ENCODE measurements around the gene ATP2A3. TPM values are rescaled to one million over a fixed set of nuclear protein-coding genes. Genes with fewer than 3 reads are reported as not detected.
A peak's percentile ranks its signal among the peaks of the same experiment; 100 is the strongest.

ATP2A3 gene
- total RNA-seq, 1 experiment from 2014 or later = 13.3 TPM

- Histone ChIP-seq H3K18ac (ENCODE audit: insufficient read length, low read depth, low read length) (no peak overlapping the region), H3K4me1 (ENCODE audit: insufficient read depth, low read length) (no peaks in the 10 kb centered on the region), H2BK120ac (ENCODE audit: low read depth, low read length, poor library complexity, severe bottlenecking) (no peak overlapping the region), H3K27ac (ENCODE audit: insufficient read length, low read depth, low read length) (no peak overlapping the region), H3K9me3 (ENCODE audit: control insufficient read depth, low read depth, low read length) (no peaks in the 10 kb centered on the region), H2AK5ac (ENCODE audit: insufficient read length, low read length) (no peak overlapping the region), H3T11ph (ENCODE audit: low read length) (no peak overlapping the region), H4K8ac (replicated peaks; ENCODE audit: insufficient read length, low read depth, low read length) (no peak overlapping the region), H2BK5ac (ENCODE audit: insufficient read length, low read length) (no peak overlapping the region), H3K23ac (ENCODE audit: insufficient read length, low read depth, low read length) (no peak overlapping the region), H3K9ac (ENCODE audit: extremely low read depth, insufficient read length, low read length) (no peak overlapping the region), H3K79me1 (ENCODE audit: insufficient read depth, low read depth, low read length, poor library complexity, severe bottlenecking) (no peaks in the 10 kb centered on the region), H4K20me1 (ENCODE audit: control insufficient read depth, insufficient read depth, insufficient read length) (no peaks in the 10 kb centered on the region), H4K91ac (ENCODE audit: insufficient read length, low read depth, low read length) (no peak overlapping the region), H4K5ac (ENCODE audit: insufficient read length, low read depth, low read length) (no peak overlapping the region), H2BK12ac (ENCODE audit: insufficient read length, low read depth, low read length) (no peak overlapping the region), H3K79me2 (ENCODE audit: insufficient read depth, low read length) (no peaks in the 10 kb centered on the region), H3K56ac (ENCODE audit: insufficient read length, low read depth, low read length) (no peak overlapping the region), H3K4me2 (ENCODE audit: insufficient read depth, insufficient read length, low read length) (no peak overlapping the region), H2BK20ac (ENCODE audit: low read depth, low read length, poor library complexity, severe bottlenecking) (no peak overlapping the region), H3K4ac (ENCODE audit: low read depth, low read length) (no peak overlapping the region), H3K14ac (ENCODE audit: insufficient read depth, low read length) (peak overlapping the region; percentile 44; the same call in 1 of the 2 replicates), H3K27me3 (ENCODE audit: insufficient read depth, low read length) (no peaks in the 10 kb centered on the region), H2AFZ (ENCODE audit: low read length) (no peak overlapping the region), H3K23me2 (ENCODE audit: insufficient read length, low read depth, low read length, poor library complexity, severe bottlenecking) (no peaks in the 10 kb centered on the region), H2BK15ac (ENCODE audit: low read depth, low read length) (no peak overlapping the region; the same call in 1 of the 2 replicates)
- H3K27me3 Mint-ChIP-seq (ENCODE audit: low read depth) = no peaks in the 10 kb centered on the region
- no peak for DNase-seq
- no peaks in the 10 kb centered on the region for H3K36me3 Mint-ChIP-seq (ENCODE audit: insufficient read depth in 1 of 3, low read depth in 3 of 3)
- no CpG with 5 or more reads among the region's 16 CpGs for WGBS (ENCODE audit: extremely low coverage, insufficient read length, low lambda C conversion rate)
- no peaks in the 10 kb centered on the region for H3K9me3 Mint-ChIP-seq
- H3K27ac Mint-ChIP-seq = peak overlapping the region; percentile 70 to 90 (median 81); a peak in 3 of 7 replicates
- H3K4me1 Mint-ChIP-seq = peaks cover 10 to 32% of the 10 kb centered on the region in 2 experiments; a peak in 3 of 4 replicates
- peak overlapping the region in 1 of 2 experiments; percentile 29; a peak in 1 of 5 replicates for H3K4me3 Mint-ChIP-seq
- TF ChIP-seq CTCF (conservative IDR thresholded peaks at IDR 0.05) = no peak
Measured at GRCh38 chr17:3926860-3927627, 37.2 kb downstream of the ATP2A3 start.

All from H9 (cell line).